Measurements from ENCODE around the gene CEP85. TPM values are rescaled to one million over a fixed set of nuclear protein-coding genes. Genes with fewer than 3 reads are reported as not detected.
A peak's percentile ranks its signal among the peaks of the same experiment; 100 is the strongest.

CEP85 gene
- total RNA-seq, 6 donors from 2014 or later = 10.1 to 16.8 (median 10.7) TPM

GRCh38 chr1:26321315-26322041 lies 87.5 kb downstream of the CEP85 start:
- DNase-seq (peak in 1 of 2 donors; percentile 94), ATAC-seq (ENCODE audit: low FRiP score in 2 of 2) (peak; percentile 91 to 94)
- peaks cover 10 to 21% (median 14%) of the 10 kb centered on the region in 4 donors for H3K4me1 ChIP-seq
- H3K36me3 ChIP-seq = no peaks in the 10 kb centered on the region
- H3K27me3 ChIP-seq = no peaks in the 10 kb centered on the region
- no peak overlapping the region for H3K4me3 ChIP-seq
- 14 to 20% methylated on average over 12 to 16 of the region's 16 CpGs for WGBS, 2 donors
- no peaks in the 10 kb centered on the region for H3K9me3 ChIP-seq
- peak; percentile 84 to 96 (median 94) for TF ChIP-seq CTCF (IDR thresholded peaks at IDR 0.05)
- TF ChIP-seq EP300 (IDR thresholded peaks at IDR 0.05) = no peak
- peak overlapping the region in 2 of 4 donors; percentile 18 to 25 for H3K27ac ChIP-seq

GRCh38 chr1:26322042-26322331 lies 88.0 kb downstream of the CEP85 start:
- TF ChIP-seq EP300 (IDR thresholded peaks at IDR 0.05) (no peak), POLR2AphosphoS5 (IDR thresholded peaks at IDR 0.05) (no peak), POLR2A (IDR thresholded peaks at IDR 0.05) (no peak), CTCF (IDR thresholded peaks at IDR 0.05) (no peak)
- Histone ChIP-seq H3K27ac (no peak overlapping the region), H3K4me3 (no peak overlapping the region), H3K27me3 (no peaks in the 10 kb centered on the region), H3K4me1 (peaks cover 10 to 21% (median 14%) of the 10 kb centered on the region in 4 donors), H3K36me3 (no peaks in the 10 kb centered on the region), H3K9me3 (no peaks in the 10 kb centered on the region)
- DNase-seq = no peak
- WGBS, 2 donors = 69 to 77% methylated on average over 8 to 10 of the region's 10 CpGs
- ATAC-seq (ENCODE audit: low FRiP score in 2 of 2) = no peak

GRCh38 chr1:26323382-26323781 lies 89.4 kb downstream of the CEP85 start:
- Histone ChIP-seq H3K4me1 (peaks cover 6 to 9% (median 8%) of the 10 kb centered on the region in 4 donors), H3K4me3 (no peak overlapping the region), H3K9me3 (no peaks in the 10 kb centered on the region), H3K27me3 (no peaks in the 10 kb centered on the region), H3K36me3 (no peaks in the 10 kb centered on the region), H3K27ac (no peak overlapping the region)
- ATAC-seq (ENCODE audit: low FRiP score in 2 of 2) (no peak), DNase-seq (no peak)
- TF ChIP-seq POLR2AphosphoS5 (IDR thresholded peaks at IDR 0.05) (no peak), POLR2A (IDR thresholded peaks at IDR 0.05) (no peak), CTCF (IDR thresholded peaks at IDR 0.05) (no peak), EP300 (IDR thresholded peaks at IDR 0.05) (no peak)
- 91 to 95% methylated on average over 2 of the region's 2 CpGs for WGBS, 2 donors

GRCh38 chr1:26324550-26324949 lies 90.5 kb downstream of the CEP85 start:
- TF ChIP-seq POLR2A (IDR thresholded peaks at IDR 0.05) = no peak
- TF ChIP-seq EP300 (IDR thresholded peaks at IDR 0.05) = no peak
- no peak for TF ChIP-seq POLR2AphosphoS5 (IDR thresholded peaks at IDR 0.05)
- no peak for TF ChIP-seq CTCF (IDR thresholded peaks at IDR 0.05)

GRCh38 chr1:26327956-26328362 lies 94.0 kb downstream of the CEP85 start:
- ATAC-seq (ENCODE audit: low FRiP score in 2 of 2) (no peak), DNase-seq (no peak)
- no peaks in the 10 kb centered on the region for H3K9me3 ChIP-seq
- H3K27ac ChIP-seq = no peak overlapping the region
- H3K4me3 ChIP-seq = no peak overlapping the region
- TF ChIP-seq CTCF (IDR thresholded peaks at IDR 0.05) (no peak), EP300 (IDR thresholded peaks at IDR 0.05) (no peak), POLR2A (IDR thresholded peaks at IDR 0.05) (no peak), POLR2AphosphoS5 (IDR thresholded peaks at IDR 0.05) (no peak)
- no peaks in the 10 kb centered on the region for H3K4me1 ChIP-seq
- no peaks in the 10 kb centered on the region for H3K27me3 ChIP-seq
- no peaks in the 10 kb centered on the region for H3K36me3 ChIP-seq
- WGBS, 2 donors = 80 to 83% methylated on average over 5 to 8 of the region's 8 CpGs

More at GRCh38 chr1:26324550-26324949, 90.5 kb downstream of the CEP85 start:
- Histone ChIP-seq H3K4me3 (no peak overlapping the region), H3K27me3 (no peaks in the 10 kb centered on the region), H3K36me3 (no peaks in the 10 kb centered on the region), H3K4me1 (peaks cover 6 to 9% (median 8%) of the 10 kb centered on the region in 4 donors), H3K27ac (no peak overlapping the region), H3K9me3 (no peaks in the 10 kb centered on the region)
- DNase-seq (no peak), ATAC-seq (ENCODE audit: low FRiP score in 2 of 2) (no peak)
- WGBS, 2 donors = 82 to 86% methylated on average over 3 of the region's 3 CpGs

All from upper lobe of left lung (tissue), 6 donors.